GM12865 (cell line): ENCODE results near the gene BCO2.

Experiments
- DNase-seq: peaks from one replicate; pipeline ENCODE4 v3.0.0; 2010; ENCODE audit warnings: low read depth
- H3K4me3 ChIP-seq: 2 replicates; pipeline ENCODE4 v1.5.1; 2011; ENCODE audit warnings: mild to moderate bottlenecking, low read depth, low read length, control low read depth
- CTCF ChIP-seq: IDR thresholded peaks from 2 replicates; pipeline ENCODE4 v1.5.1; 2011; ENCODE audit warnings: low read length, control low read depth, low read depth, inconsistent platforms; ENCODE audit not compliant: insufficient read depth; ENCODE audit errors: missing control alignments

The BCO2 gene

GRCh38 chr11:112223754-112224532 is 48.6 kb downstream of the BCO2 start:
- DNase-seq = no peak
- TF ChIP-seq CTCF = no peak
- H3K4me3 ChIP-seq = no peak overlapping the region

- DNase-seq = no peak
- no peak for TF ChIP-seq CTCF
- H3K4me3 ChIP-seq = peak overlapping the region; percentile 71
Measured at GRCh38 chr11:112225753-112226061, 50.4 kb downstream of the BCO2 start.

- no peak for TF ChIP-seq CTCF
- peak within 1 kb of the TSS; percentile 71 for H3K4me3 ChIP-seq
- DNase-seq = peak; percentile 90
Measured at GRCh38 chr11:112226062-112226830, 50.9 kb downstream of the BCO2 start, which contains the start of gene PTS. Gene PTS (plus strand): TSS chr11:112226428. CDS start chr11:112226444, 16 bp downstream.

GRCh38 chr11:112226831-112227401 is 51.6 kb downstream of the BCO2 start:
- no peak for DNase-seq
- peak overlapping the region; percentile 71 for H3K4me3 ChIP-seq

DNA sequence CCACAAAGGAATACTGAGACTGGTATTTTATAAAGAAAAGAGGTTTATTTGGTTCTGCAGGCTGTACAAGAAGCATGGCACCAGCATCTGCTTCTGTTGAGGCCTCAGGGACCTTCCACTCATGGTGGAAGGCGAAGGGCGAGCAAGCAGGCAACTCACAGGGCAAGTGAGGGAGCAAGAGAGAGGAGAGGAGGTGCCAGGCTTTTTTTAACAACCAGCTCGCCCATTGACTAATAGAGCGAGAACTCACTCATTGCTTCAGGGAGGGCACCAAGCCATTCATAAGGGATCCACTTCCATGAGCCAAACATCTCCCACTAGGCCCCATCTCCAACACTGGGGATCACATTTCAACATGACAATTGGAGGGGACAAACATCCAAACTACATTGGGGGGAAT is 52.2 kb downstream of the BCO2 start:
- peak overlapping the region; percentile 71 for H3K4me3 ChIP-seq
- no peak for TF ChIP-seq CTCF
- no peak for DNase-seq

More at GRCh38 chr11:112226831-112227401, 51.6 kb downstream of the BCO2 start:
- TF ChIP-seq CTCF = no peak

DNA sequence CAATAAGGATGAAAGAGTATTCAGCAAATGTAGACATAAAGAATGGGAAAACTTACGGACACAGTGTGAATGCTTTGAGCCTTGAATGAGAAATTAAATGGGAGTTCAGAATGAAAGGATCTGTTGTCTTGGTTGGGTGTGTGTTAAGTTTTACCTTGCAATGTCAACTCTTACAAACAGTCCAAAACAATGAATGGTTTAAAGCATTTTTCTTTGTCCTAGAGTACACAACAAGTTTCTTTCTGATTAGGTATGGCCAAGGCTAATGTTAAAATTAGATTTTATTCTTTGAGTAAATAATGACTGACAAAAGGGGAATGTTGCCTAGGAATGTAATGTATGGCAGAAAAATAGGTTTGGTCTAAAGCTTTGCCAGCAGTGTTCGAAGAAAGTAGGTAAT is 53.4 kb downstream of the BCO2 start:
- DNase-seq = no peak
- no peak for TF ChIP-seq CTCF
- no peak overlapping the region for H3K4me3 ChIP-seq
